Activated CD4-positive, alpha-beta T cell treated with anti-CD3 and anti-CD28 coated beads, Interleukin-2, Interleukin-4, amounts not matched to agents 100 ng/mL and 50 ng/mL, durations not matched to agents 16 hours and 8 hours (primary cell): ENCODE results near the gene BTBD7.
"Not testable (repeated sequence)": the region's sequence is repeated elsewhere in the genome, so short reads cannot be mapped to it uniquely, and the experiment has no call there.

ENCODE experiments used
- DNase-seq: peaks from one replicate; pipeline ENCODE4 v3.0.0-alpha.2; 2020; ENCODE audit warnings: low spot score

The BTBD7 gene, protein sequence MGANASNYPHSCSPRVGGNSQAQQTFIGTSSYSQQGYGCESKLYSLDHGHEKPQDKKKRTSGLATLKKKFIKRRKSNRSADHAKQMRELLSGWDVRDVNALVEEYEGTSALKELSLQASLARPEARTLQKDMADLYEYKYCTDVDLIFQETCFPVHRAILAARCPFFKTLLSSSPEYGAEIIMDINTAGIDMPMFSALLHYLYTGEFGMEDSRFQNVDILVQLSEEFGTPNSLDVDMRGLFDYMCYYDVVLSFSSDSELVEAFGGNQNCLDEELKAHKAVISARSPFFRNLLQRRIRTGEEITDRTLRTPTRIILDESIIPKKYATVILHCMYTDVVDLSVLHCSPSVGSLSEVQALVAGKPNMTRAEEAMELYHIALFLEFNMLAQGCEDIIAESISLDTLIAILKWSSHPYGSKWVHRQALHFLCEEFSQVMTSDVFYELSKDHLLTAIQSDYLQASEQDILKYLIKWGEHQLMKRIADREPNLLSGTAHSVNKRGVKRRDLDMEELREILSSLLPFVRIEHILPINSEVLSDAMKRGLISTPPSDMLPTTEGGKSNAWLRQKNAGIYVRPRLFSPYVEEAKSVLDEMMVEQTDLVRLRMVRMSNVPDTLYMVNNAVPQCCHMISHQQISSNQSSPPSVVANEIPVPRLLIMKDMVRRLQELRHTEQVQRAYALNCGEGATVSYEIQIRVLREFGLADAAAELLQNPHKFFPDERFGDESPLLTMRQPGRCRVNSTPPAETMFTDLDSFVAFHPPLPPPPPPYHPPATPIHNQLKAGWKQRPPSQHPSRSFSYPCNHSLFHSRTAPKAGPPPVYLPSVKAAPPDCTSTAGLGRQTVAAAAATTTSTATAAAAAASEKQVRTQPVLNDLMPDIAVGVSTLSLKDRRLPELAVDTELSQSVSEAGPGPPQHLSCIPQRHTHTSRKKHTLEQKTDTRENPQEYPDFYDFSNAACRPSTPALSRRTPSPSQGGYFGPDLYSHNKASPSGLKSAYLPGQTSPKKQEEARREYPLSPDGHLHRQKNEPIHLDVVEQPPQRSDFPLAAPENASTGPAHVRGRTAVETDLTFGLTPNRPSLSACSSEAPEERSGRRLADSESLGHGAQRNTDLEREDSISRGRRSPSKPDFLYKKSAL

DNA sequence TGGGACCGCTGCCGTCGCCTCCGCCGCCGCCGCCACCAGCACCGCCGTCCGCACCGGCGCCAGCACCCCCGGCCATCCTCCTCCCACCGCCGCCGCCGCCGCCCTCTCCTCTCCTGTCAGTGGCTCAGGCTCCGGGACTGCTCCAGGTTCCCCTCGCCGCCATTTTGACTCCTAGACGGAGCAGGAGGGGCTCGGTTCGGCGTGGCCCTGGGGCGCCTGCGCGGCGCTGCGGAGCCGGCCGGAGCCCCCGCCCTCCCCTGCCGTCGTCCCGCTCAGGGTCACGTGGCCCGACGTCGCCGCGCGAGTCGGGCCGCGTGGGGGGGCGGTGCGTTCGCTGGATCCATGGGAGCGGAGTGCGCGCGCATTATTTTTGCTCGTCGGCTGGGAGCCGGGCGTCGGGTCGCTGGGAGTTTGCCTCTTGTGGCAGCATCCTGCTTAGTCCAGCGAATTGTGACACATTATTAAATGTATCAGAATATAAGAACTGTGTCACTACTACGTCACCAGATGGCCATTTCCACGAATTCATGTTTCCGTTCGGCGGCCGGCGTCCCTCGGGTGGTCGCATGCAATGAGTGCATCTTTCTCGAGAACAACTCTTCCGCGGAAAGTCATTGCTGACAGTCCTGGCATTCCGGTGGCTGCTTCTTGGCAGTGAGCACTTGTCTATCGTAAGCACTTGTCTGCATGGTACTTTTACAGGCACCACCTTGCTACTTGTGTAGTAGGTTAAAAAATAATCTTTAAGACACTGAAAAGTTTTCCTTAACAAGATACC, at the start of gene BTBD7:
TSS of gene BTBD7 (minus strand) at position 184 of the 778 bp plus-strand sequence. CDS start 36,985 bp downstream, outside the sequence.
- DNase-seq = peak; percentile 94

DNA sequence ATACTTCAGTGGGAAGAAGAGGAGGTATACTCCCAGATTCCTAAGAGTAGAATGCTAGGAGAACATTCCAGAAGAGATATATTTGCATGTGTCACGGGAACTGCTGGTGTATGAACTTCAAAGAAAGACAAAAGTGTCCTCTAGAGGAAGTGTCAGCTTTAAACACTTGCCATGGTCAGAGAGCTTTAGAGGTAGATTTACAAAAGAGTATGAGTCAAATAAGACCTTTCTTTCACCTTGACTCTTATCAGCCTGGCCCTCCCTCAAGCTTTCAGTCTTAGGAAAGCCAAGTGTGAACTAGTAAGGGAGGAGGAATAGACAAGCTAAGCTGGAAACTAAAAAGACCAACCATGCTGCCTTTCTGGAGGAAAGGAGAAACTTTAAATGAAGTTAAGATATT, 48.8 kb upstream of the BTBD7 start:
- DNase-seq = no peak

DNA sequence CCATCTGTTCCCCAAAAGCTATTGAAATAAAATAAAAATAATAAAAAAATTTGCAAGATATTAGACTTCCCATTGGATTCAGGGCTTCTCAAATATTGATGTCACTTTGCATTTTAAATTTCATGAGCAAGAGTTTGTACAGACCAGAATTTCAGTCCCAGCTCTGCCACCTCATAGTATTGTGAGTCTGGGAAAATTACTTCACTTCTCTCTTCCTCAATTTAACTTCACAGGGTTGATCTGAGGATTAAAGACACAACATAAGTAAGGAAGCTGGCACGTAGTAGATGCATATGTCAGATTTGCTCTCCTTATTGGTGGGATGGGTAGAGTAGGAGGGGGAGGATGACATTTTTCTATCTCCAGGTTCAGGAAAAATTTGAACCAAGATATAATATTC, 47.0 kb upstream of the BTBD7 start:
- no peak for DNase-seq

DNA sequence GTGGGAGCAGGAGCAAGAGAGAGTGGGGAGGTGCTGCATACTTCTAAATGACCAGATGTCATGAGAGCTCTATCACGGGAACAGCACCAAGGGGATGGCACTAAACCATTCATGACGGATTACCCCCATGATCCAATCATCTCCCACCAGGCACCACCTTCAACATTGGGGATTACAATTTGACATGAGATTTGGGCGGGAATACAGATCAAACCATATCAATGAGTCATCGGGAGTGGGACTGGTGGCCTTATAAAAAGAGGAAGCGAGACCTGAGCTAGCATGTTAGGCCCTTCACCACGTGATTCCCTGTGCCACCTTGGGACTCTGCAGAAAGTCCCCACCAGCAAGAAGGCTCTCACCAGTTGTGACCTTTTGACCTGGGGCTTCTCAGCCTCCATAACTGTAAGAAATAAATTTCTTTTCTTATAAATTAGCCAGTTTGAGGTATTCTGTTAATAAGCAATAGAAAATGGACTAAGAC, 42.9 kb upstream of the BTBD7 start:
- no peak for DNase-seq

DNA sequence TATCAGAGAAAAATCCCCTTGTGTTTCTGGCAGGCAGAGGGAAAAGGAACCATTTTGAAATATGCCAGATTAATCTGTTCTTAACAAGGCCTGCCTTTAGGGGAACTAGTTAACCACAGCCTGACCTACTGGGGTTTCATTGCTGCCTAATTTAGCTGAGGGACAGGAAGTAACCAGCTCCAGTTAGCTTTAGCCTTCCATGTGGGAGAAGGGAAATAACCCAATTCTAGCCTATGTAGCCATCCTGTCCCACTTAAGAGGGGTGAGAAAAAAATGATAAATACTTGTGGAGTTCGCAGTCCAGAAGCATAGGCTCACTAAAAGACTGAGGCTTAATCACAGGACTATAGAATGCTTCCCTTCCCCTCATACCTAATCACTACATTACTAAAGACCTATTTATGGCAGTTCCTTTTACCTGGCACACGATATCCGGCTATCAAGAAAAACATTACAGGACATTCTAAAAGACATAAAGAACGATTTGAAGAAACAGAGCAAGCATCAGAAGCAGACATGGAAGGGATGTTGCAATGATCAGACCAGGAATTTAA, 37.0 kb upstream of the BTBD7 start:
- DNase-seq = no peak

DNA sequence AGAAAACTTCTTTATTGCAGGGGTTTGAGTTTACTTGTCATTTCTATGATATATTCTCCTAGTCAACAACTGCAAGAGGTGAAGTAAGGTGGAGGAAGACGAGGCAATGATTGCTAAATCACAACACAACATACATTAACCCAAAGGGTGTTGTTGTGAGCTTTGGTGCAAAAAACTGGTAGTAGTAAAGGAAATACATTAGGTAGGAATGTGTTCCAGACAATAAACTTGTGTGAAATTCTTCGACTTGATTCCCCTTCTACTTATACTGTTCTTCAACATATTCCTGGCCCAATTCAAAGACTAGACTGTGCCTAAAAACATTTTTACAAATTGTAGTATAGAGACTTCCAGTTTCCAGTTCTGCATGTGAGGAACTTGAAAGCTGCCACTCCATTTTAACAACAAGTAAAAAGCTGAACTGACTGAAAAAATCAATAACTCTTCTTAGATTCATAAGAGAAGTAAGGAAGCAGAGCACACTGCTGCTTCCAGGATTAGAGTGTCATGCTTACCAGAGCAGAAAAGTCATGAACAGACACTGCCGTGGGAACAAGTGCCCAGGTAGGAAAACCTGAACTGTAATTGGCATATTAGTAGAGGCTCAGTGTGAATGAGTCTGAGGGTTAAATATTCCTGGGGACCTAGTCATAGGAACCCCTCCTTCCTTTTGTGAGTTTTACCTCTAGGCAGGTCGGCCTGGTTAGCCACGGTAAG, 36.3 kb upstream of the BTBD7 start:
- DNase-seq = no peak

DNA sequence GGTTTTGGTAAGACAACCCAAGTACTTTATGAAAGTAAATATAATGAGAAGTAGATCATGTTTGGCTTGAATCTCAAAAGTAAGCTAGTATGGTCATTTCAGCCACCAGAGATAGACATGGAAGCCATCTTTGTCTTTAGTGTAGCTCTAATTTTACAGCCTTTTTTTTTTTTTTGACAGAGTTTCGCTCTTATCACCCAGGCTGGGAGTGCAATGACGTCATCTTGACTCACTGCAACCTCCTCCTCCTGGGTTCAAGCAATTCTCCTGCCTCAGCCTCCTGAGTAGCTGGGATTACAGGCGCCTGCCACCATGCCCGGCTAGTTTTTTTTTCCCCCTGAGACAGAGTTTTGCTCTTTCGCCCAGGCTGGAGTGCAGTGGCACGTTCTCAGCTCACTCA, 22.0 kb upstream of the BTBD7 start:
- not testable (repeated sequence) for DNase-seq

DNA sequence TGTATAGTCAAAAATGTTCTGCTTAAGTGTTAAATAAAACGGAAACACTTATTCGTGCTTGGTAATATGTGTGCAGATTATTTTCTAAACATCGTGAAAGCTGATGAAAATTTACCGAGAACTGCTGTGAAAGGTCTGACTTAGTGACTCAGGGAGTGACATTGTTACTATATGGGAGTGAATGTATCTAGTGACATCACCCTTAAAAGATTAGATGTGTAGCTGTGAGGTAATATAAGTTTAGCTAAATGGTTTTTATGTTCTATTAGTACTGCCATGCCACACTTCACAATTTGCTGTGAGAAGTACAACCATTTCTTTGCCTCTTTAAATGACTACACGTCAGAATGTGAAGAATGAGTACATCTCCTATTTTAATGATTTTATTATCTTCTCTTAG, 15.5 kb upstream of the BTBD7 start:
- no peak for DNase-seq

DNA sequence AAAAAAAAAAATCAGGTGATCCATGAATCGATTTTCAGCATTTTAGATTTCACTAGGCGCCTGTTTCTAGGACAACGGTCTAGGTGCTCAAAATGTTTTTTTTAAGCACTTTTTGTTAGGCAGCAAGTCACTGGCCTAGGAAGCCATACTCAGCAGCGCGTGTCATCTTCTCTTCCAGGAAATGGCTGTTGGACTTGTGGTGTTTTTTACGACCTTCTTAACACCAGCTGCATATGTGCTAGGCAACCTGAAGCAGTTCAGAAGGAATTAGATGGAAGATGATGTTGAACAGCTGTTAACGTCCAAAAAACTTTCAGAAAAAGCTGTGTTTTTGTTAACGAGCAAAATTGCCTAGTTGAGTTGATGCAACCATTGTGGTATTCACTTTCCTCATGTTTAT, 15.0 kb upstream of the BTBD7 start:
- no peak for DNase-seq

DNA sequence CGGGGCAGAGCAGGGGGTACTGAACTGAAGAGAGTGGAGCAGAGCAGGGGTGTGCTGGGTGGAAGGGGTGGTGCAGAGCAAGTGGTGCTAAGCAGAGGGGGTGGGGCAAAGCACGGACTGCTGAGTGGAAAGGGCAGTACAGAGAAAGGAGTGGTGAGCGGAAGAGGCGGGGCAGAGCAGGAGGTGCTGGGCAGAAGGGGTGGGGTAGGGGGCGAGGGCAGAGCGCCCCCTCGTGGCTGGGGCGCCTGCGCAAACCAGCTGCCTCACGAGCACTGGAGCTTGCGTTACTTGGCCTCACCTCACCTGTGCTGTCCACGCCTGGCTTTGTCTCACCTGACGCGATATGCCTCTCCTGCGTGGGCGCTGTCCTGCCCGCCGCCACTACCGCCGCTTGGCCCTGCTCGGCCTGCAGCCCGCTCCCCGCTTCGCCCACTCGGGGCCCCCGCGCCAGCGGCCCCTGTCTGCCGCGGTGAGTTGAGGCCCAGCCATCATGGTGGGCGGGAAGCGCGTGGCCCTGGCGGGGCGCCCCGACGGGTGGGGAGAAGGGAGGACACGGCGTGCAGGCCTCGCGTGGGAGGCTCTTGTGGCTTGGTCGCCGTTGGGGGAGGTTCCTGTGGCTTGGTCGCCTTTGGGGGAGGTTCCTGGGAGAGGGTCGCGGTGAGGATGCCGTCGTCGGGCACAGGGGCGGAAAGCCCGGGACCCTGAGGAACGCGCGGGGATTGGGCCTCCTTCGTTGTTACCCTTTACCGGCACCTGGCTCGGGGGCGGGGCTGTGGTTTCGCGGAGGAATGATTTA, 14.3 kb upstream of the BTBD7 start, which contains the start of gene COX8C:
TSS of gene COX8C (plus strand) at position 257 of the 796 bp plus-strand sequence. CDS start at position 344, 87 bp downstream.
- DNase-seq = no peak

DNA sequence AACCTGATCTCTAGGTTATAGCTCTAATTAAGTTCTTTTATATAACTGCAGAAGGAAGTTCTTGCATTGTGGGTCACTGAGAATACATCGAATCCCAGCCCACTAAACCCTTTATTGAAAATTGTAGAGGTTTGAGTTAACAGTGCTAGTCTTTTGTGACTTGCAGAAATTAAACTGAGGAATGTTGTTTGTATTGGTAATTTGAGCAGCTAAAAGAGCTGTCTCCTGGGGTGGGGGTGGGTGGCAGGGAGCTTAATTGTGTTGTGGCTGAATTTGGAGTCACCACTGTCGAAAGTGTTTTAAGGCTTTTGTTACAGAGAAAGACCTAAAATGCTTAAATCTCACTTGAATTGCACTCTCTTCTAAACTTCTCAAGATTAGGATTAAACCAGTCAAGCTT, 11.0 kb upstream of the BTBD7 start:
- no peak for DNase-seq

DNA sequence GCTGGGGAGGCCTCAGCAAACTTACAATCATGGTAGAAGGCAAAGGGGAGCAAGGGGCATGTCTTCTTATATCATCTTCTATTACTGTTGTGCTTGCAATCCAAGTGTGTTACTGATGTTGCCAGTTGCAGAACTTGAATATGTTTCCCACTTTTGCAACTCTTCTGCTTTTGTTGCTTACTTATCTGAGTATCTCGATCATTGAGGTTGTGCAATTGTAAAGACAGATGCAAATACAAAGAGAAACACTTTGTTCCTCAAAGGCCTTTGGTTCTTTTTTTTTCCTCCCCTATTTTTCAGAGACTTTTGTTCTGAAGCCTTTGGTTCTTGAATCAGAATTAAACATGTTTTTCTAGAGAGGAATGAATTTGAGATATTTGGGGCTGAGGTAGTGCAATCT, 10.4 kb upstream of the BTBD7 start:
- DNase-seq = no peak

DNA sequence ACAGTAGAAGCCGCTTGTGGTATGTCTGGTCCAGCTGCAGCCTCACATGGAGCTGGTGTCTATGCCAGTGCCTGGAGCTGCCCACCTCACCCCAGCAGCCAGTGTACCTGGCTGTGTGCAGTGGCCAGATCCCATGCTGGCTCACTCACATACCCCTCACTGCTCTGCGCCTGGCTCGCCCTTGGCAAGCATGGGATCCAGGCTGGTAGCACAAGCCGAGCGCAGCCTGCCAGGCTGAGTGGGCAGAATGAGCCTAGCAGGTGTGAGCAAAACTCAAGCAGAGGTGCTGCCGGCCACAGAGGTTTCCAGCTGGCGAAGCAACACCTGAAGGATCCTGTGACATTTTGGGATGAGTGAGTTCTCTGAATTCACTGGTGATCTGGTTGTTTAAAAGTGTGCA, 5.0 kb upstream of the BTBD7 start:
- no peak for DNase-seq

DNA sequence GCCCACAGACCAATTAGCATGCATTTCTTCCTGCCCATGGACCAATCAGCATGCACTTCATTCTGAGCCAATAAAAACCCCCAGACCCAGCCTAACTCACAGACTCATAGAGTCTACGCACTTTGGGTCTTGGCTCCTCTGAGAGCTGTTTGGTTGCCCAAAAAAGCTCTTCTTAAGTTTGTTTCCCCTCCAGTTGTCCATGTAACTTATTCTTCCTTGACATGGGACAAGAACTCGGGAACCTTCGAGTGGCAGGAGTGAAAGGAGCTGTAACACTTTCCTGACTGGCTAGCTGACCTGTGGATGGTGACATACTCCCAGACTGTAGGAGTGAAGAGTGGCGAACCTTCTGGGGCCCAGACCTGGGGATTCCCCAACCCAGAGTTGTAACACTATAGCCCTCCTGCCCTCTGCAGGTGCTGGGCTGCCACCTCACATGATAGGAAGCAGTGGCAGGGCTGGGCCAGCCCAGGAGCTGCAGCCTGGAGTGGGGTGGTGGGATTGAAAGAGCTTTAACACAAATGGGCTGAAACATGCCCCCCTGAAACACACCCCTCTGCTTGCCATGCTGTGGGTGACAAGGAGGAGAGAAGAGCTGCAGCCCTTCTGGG, 4.4 kb upstream of the BTBD7 start:
- no peak for DNase-seq

DNA sequence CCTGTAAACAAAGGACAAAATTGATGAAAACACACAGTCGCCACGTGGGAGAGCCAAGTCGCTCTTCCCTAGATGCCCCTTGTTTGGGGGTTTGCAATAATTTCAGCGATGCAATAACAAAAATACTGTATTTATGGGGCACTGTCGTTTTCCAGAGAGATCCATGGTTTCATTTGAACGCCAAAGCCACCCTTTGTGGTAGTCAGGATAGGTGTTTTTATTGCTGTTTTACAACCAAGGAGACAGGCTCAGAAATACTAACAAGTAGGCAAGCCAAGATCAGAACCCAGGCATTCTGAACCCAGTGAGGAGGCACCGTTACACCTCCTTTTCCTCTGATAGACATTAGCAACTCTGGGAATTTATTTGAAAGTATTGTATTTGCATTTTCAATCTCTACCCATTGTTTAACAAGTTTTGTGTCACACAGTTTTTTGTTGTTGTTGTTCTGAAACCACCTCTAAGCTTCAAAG, 831 bp upstream of the BTBD7 start:
- no peak for DNase-seq

DNA sequence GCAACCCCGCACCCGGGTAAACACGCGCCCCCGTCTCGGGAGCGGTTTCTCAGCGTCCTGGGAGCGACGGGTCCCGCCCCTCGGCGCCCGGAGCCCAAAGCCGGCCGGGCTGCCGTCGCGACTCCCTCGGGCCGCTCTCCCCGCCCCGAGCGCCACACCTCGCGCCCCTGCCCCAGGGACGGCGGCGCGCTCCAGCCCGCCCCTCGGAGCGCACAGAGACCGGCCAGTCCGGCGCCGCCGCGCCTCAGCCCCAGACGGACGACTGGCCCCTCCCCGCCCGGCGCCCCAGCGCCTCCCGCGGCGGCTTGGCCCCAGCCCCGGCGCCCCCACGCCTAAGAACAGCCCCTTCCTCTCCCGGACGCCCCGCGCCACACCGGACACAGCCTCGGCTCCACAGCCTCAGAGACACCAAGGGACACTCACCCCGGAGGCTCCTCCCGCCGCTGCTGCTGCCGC, 411 bp downstream of the BTBD7 start:
- DNase-seq = peak; percentile 30

DNA sequence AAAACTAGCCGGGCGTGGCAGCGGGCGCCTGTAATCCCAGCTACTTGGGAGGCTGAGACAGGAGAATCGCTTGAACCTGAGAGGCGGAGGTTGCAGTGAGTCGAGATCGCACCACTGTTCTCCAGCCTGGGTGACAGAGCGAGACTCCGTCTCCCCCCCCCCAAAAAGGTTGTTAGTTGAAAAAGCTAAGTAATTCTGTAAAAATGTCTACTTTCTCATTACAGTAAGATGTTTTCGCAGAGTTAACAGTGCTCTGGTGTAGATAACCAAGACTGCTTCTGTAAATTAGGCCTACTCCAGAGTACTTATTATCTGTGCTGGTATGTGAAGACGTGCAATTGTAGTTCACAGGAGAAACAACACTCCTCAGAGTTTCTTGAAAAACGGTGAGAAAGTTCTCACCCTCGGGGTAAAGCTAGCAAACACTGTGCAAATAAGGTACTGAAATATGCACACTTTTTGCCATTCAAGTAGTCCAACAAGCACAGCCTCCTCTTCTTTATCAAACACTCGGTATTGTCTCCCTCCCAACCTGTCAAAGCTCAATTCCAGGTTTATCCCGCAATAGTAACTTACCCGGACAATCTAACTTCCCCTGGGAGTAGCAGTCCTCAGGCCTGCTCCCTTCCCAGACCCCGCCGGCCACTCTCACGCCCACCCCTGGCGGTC, 974 bp downstream of the BTBD7 start:
- no peak for DNase-seq

DNA sequence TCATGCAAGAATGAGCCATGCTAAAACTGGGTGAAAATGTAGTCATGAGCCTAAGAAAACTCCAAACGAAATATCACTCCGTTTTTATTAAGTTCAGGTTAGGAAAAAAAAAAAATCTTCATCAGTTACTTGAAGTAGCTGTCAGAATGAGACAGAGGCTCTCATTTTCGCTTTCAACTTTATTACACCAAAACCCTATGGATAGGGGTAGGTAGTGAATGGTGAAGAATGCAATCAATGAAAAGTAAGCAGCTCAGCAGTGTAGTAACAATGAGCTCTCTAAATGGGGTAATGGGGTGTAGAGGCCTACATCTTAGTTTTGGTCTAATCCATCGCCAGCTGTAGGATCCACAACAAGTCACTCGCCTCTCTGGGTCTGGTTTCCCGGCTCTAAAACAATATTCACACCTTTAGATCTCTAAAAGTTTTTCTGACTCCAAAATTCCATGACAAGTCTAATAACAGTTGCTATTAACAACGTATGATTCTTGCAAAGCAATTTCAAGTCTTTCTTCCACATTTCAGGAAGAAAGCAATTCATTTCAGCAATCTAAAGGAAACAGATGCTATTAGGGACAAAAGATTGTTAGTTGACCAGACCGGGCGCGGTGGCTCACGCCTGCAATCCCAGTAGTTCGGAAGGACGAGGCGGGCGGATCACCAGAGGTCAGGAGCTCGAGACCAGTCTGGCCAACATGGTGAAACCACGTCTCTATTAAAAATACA, 1.7 kb downstream of the BTBD7 start:
- DNase-seq = peak; percentile 18
